Prostate gland (tissue), 2 donors: ENCODE results near the gene APOBEC2.
"Not testable (repeated sequence)": the region's sequence is repeated elsewhere in the genome, so short reads cannot be mapped to it uniquely, and the experiment has no call there.

Experiments
- POLR2A ChIP-seq: fragments of 450-650 bp; IDR thresholded peaks from one replicate; pipeline ENCODE4 v1.6.1; 2016; ENCODE audit warnings: antibody characterized with exemption, mild to moderate bottlenecking
- POLR2AphosphoS5 ChIP-seq: sonication (generic); formaldehyde crosslinking; IDR thresholded peaks from one replicate; pipeline ENCODE4 v1.6.1; 2017; ENCODE audit warnings: antibody characterized with exemption
- TF ChIP-seq, protein P1 (sequence below), 4 experiments: fragments of 200-600 bp in 2 of 4; fragments of 450-650 bp in 2 of 4; sonication (generic) in 2 of 4; IDR thresholded peaks; 1 replicate in 3 of 4; 2 replicates in 1 of 4; pipeline ENCODE4 v1.5.1; 2016 to 2019; ENCODE audit warnings: antibody characterized with exemption in 4 of 4, mild to moderate bottlenecking in 2 of 4, moderate library complexity in 2 of 4

GRCh38 chr6:41015860-41016259 lies 37.1 kb upstream of the APOBEC2 start:
- TF ChIP-seq, protein P1, sequence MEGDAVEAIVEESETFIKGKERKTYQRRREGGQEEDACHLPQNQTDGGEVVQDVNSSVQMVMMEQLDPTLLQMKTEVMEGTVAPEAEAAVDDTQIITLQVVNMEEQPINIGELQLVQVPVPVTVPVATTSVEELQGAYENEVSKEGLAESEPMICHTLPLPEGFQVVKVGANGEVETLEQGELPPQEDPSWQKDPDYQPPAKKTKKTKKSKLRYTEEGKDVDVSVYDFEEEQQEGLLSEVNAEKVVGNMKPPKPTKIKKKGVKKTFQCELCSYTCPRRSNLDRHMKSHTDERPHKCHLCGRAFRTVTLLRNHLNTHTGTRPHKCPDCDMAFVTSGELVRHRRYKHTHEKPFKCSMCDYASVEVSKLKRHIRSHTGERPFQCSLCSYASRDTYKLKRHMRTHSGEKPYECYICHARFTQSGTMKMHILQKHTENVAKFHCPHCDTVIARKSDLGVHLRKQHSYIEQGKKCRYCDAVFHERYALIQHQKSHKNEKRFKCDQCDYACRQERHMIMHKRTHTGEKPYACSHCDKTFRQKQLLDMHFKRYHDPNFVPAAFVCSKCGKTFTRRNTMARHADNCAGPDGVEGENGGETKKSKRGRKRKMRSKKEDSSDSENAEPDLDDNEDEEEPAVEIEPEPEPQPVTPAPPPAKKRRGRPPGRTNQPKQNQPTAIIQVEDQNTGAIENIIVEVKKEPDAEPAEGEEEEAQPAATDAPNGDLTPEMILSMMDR (IDR thresholded peaks at IDR 0.05) = not testable (repeated sequence)
- not testable (repeated sequence) for TF ChIP-seq POLR2AphosphoS5, POLR2A
